ENCODE results near the gene ACTL10. TPM values are rescaled to one million over a fixed set of nuclear protein-coding genes. Genes with fewer than 3 reads are reported as not detected.
A peak's percentile ranks its signal among the peaks of the same experiment; 100 is the strongest.
"Not testable (repeated sequence)": the region's sequence is repeated elsewhere in the genome, so short reads cannot be mapped to it uniquely, and the experiment has no call there.

Gene ACTL10
- total and polyA plus RNA-seq, 8 donors = 0.30 to 2.3 (median 0.56) TPM

GRCh38 chr20:33645396-33645795, 21.3 kb upstream of the ACTL10 start:
- DNase-seq (no peak), ATAC-seq (no peak)
- Histone ChIP-seq H3K4me3 (no peak overlapping the region), H3K36me3 (peaks cover 0 to 49% of the 10 kb centered on the region in 2 donors), H3K27me3 (no peaks in the 10 kb centered on the region), H3K9me3 (no peaks in the 10 kb centered on the region), H3K4me1 (peaks cover 6 to 10% of the 10 kb centered on the region in 2 donors), H3K27ac (no peak overlapping the region)
- intact Hi-C loops (cut with DNase I) = no loop called here
- no peak for TF ChIP-seq CTCF (IDR thresholded peaks at IDR 0.05)

- no peak for TF ChIP-seq CTCF (IDR thresholded peaks at IDR 0.05)
- Histone ChIP-seq H3K4me3 (no peak overlapping the region), H3K27me3 (no peaks in the 10 kb centered on the region), H3K9me3 (no peaks in the 10 kb centered on the region), H3K27ac (no peak overlapping the region), H3K4me1 (peaks cover 6 to 10% of the 10 kb centered on the region in 2 donors), H3K36me3 (peaks cover 0 to 41% of the 10 kb centered on the region in 2 donors)
- DNase-seq (peak in 1 of 4 donors; percentile 21), ATAC-seq (no peak)
- intact Hi-C loops (cut with DNase I) = no loop called here
These were observed 20.6 kb upstream of the ACTL10 start for GRCh38 chr20:33646191-33646590.

GRCh38 chr20:33646959-33647602, 19.7 kb upstream of the ACTL10 start:
- H3K4me3 ChIP-seq; H3K27me3 ChIP-seq; H3K9me3 ChIP-seq; H3K27ac ChIP-seq; ATAC-seq; intact Hi-C loops (cut with DNase I): not testable (repeated sequence)
- peaks cover 0 to 35% of the 10 kb centered on the region in 2 donors for H3K36me3 ChIP-seq
- DNase-seq = peak in 1 of 4 donors; percentile 25
- peaks cover 6 to 15% of the 10 kb centered on the region in 2 donors for H3K4me1 ChIP-seq

- H3K27me3 ChIP-seq = no peaks in the 10 kb centered on the region
- H3K4me1 ChIP-seq = peaks cover 6 to 15% of the 10 kb centered on the region in 2 donors
- TF ChIP-seq CTCF (IDR thresholded peaks at IDR 0.05) = no peak
- peaks cover 0 to 29% of the 10 kb centered on the region in 2 donors for H3K36me3 ChIP-seq
- DNase-seq = peak in 1 of 4 donors; percentile 20
- no peaks in the 10 kb centered on the region for H3K9me3 ChIP-seq
- H3K4me3 ChIP-seq = no peak overlapping the region
- no peak overlapping the region for H3K27ac ChIP-seq
- intact Hi-C loops (cut with DNase I) = no loop called here
- ATAC-seq = peak; percentile 40
These were observed 18.9 kb upstream of the ACTL10 start for GRCh38 chr20:33647603-33648395.

GRCh38 chr20:33648396-33649004, 18.2 kb upstream of the ACTL10 start:
- no peaks in the 10 kb centered on the region for H3K9me3 ChIP-seq
- H3K4me1 ChIP-seq = peaks cover 6 to 15% of the 10 kb centered on the region in 2 donors
- no peaks in the 10 kb centered on the region for H3K27me3 ChIP-seq
- no peak overlapping the region for H3K27ac ChIP-seq
- intact Hi-C loops (cut with DNase I) = no loop called here
- TF ChIP-seq CTCF (IDR thresholded peaks at IDR 0.05) = no peak
- H3K36me3 ChIP-seq = peaks cover 0 to 22% of the 10 kb centered on the region in 2 donors
- no peak overlapping the region for H3K4me3 ChIP-seq
- ATAC-seq (no peak), DNase-seq (peak in 1 of 4 donors; percentile 69)

All from left lung (tissue), 10 donors.